Natural killer cell treated with Interleukin-12 subunit alpha and Interleukin-12 subunit beta and Interleukin-15 and Interleukin-18, amount 100 ng/mL, for 72 hours (primary cell): ENCODE measurements around the gene USO1. TPM values are rescaled to one million over a fixed set of nuclear protein-coding genes. Genes with fewer than 3 reads are reported as not detected.
"Not testable (repeated sequence)": the region's sequence is repeated elsewhere in the genome, so short reads cannot be mapped to it uniquely, and the experiment has no call there.

ENCODE experiments used
- ATAC-seq, 2 donors: fragments of 150-1000 bp; cut with Tn5 transposase in 1 of 2; sonication (Bioruptor Pico), chemical (Tn5 transposase) in 1 of 2; 2 replicates each; pipeline ENCODE4 v1.10.0; 2021
- DNase-seq: peaks from one replicate; pipeline ENCODE4 v3.0.0; 2022; ENCODE audit warnings: low spot score
- H3K27ac Mint-ChIP-seq, 2 donors: 1 replicate in 1 of 2; 2 replicates in 1 of 2; pipeline ENCODE4 v1.8.0; 2022; ENCODE audit warnings: mixed read lengths in 2 of 2, mild to moderate bottlenecking in 1 of 2, moderate library complexity in 1 of 2
- H3K27me3 Mint-ChIP-seq, 2 donors: 1 replicate in 1 of 2; 2 replicates in 1 of 2; pipeline ENCODE4 v1.8.0; 2022; ENCODE audit warnings: mixed read lengths in 2 of 2
- H3K36me3 Mint-ChIP-seq: one replicate; pipeline ENCODE4 v1.8.0; 2022; ENCODE audit warnings: mixed read lengths
- H3K4me1 Mint-ChIP-seq, 2 donors: 1 replicate in 1 of 2; 2 replicates in 1 of 2; pipeline ENCODE4 v1.8.0; 2022; ENCODE audit warnings: low read depth in 2 of 2, mixed read lengths in 2 of 2, mild to moderate bottlenecking in 1 of 2
- H3K4me3 Mint-ChIP-seq: one replicate; pipeline ENCODE4 v1.8.0; 2022; ENCODE audit warnings: mixed read lengths
- H3K9me3 Mint-ChIP-seq: 2 replicates; pipeline ENCODE4 v1.8.0; 2022; ENCODE audit warnings: mixed read lengths
- total RNA-seq, 2 donors: library from RNA; stranded (reverse); gene quantifications; one replicate each; pipeline ENCODE4 v1.2.3, GENCODE V29; 2022

The USO1 gene
- total RNA-seq, 2 donors from 2014 or later, result 49.6 to 59.4 TPM

DNA sequence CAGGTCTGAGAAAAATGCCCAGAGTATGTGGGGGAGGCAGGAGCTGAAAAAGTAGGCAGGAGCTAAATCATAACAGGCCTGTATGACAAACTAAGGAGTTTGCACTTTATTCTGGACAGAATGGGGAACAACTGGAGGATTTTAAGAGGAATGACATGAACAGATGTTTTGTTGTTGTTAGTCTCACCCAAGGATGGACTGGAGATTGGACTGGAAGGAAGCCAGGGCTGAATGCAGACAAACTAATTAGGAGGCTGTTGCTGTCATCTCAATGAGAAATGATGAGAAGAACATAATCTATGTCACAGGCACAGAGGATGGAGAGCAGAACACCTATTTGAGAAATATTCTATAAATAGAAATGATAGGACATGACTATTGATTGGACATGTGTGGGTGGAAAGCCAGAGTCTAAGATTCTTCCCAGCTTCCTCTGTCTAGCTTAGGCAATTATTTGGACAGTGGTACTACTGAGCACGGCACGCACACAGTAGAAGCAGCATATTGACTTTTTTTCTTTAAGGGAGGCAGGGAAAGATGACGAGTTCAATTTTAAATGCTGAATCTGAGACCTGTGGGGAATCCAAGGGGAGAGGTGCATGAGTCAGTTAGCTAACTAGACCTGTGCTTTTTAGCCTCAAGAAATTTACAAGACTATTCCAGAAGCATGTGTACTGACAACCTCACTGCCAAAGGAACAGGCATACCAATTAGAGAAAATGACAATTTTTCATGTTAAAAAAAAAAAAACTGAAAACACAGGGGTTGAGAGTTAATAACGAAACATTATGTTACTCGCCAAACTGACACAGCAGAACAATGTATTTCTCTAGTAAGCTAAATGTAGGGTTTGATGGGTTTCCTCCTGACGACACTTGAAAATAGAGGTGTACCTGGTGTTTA lies 963 bp upstream of the USO1 start:
- Mint-ChIP-seq H3K9me3 (no peaks in the 10 kb centered on the region), H3K36me3 (no peaks in the 10 kb centered on the region), H3K4me3 (peak overlapping the region; percentile 99), H3K4me1 (peaks cover 35 to 44% of the 10 kb centered on the region in 2 donors), H3K27ac (peak overlapping the region; percentile 99 to 100), H3K27me3 (no peaks in the 10 kb centered on the region)
- no peak for ATAC-seq
- no peak for DNase-seq

DNA sequence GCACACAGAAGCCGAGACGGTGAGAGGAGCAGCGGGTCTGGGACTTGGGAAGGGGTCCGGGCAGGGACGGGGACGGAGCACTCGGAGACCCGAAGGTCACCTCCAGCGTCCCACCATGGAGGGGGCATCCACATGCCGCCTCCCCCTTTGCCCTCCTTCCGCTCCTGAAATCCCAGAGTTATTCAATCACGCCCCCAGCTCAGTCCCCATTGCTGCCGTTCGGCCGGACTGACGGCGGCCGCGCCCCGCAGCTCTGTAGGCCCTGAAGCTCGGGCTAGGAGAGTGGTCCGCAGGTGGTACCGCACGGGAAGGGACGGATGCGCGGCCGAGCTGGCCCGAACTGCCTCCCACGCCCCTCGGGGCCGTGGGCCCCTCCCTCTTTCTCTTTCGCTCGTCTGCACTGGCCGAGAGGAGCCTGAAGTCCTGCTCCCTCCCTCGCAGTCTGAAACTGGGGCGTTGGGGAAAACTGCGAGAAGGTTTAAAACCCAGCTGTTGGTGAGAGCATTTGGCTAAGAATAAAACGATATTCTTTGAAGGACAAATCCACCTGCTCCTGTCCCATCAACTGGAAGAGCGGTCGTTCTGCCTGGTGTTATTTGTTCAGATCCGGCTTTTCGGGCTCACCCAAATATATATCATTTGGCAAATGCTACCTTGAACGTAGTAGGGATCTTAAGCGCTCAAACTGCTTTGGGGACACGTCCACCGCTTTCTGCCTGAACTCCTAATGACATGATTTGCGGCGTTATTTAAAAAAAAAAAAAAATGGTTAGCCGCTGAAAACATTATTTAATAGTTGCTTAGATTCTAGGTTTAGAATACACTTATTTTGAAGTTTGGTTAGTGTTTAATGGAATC lies 719 bp downstream of the USO1 start:
- no peaks in the 10 kb centered on the region for H3K36me3 Mint-ChIP-seq
- no peaks in the 10 kb centered on the region for H3K9me3 Mint-ChIP-seq
- H3K4me3 Mint-ChIP-seq, result peak overlapping the region; percentile 99
- H3K4me1 Mint-ChIP-seq, result peaks cover 39 to 44% of the 10 kb centered on the region in 2 donors
- peak; percentile 78 to 82 for ATAC-seq
- no peaks in the 10 kb centered on the region for H3K27me3 Mint-ChIP-seq
- peak overlapping the region; percentile 99 to 100 for H3K27ac Mint-ChIP-seq
- peak; percentile 87 for DNase-seq

DNA sequence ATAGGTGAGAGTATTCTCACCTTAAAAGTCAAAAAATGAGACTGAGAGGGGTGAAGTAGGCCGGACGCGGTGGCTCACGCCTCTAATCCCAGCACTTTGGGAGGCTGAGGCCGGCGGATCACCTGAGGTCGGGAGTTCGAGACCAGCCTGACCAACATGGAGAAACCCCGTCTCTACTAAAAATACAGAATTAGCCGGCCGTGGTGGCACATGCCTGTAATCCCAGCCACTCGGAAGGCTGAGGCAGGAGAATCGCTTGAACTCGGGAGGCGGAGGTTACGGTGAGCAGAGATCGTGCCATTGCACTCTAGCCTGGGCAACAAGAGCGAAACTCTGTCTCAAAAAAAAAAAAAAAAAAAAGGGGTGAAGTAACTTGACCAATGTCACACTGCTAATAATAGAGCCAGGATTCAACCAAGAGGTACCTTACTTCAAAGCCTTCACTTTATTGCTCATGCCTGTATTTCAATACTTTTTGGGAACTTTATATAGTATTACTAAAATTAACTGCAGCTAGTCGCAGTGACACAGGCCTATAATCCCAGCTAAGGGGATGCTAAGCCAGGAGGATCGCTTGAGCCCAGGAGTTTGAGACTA lies 1.7 kb downstream of the USO1 start:
- H3K27me3 Mint-ChIP-seq, H3K9me3 Mint-ChIP-seq, ATAC-seq, DNase-seq, H3K36me3 Mint-ChIP-seq: not testable (repeated sequence)
- peaks cover 39 to 44% of the 10 kb centered on the region in 2 donors for H3K4me1 Mint-ChIP-seq
- H3K4me3 Mint-ChIP-seq, result peak overlapping the region; percentile 99
- H3K27ac Mint-ChIP-seq, result peak overlapping the region; percentile 99 to 100

DNA sequence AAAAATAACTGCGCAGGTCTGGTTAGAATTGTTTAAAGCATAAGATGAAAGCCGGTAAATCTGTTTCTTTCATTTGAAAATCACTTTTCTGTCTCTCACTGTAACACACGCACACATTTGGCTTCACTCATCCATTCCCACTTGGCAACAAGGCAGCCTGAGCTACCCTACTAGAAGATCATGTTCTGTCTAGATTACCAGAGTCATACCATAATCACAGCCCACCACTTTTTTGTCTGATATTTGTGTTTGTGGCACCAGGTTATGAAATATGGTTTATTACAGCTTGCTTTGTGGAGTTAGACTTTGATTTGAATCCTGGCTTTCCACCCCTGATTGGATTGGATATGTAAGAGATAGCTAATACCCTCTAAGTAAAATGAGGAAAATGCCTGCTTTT lies 2.2 kb downstream of the USO1 start:
- ATAC-seq, result no peak
- peak overlapping the region; percentile 99 for H3K4me3 Mint-ChIP-seq
- peaks cover 39 to 44% of the 10 kb centered on the region in 2 donors for H3K4me1 Mint-ChIP-seq
- peak overlapping the region in 1 of 2 donors; percentile 19 for H3K27ac Mint-ChIP-seq
- H3K27me3 Mint-ChIP-seq, result no peaks in the 10 kb centered on the region
- no peaks in the 10 kb centered on the region for H3K9me3 Mint-ChIP-seq
- no peak for DNase-seq
- H3K36me3 Mint-ChIP-seq, result no peaks in the 10 kb centered on the region

DNA sequence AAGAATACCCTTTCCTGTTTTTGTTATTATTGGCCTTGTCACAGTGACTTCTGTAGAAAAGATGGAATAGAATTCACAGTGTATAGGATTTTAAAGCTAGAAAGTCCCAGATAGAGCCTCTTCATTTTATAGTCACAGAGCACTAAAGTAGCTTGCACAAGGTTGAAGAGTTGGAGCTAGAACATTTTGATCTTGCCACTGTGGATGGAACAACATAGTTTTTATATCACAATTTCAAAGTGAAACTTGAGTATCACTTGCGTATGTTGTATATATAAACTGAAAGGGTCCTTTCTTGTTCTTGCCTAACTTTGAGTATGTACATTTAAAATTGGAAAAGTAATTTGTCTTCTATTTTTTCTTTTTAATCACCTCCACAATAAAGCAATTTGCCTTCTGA lies 2.7 kb downstream of the USO1 start:
- DNase-seq (no peak), ATAC-seq (no peak)
- Mint-ChIP-seq H3K27me3 (no peaks in the 10 kb centered on the region), H3K4me1 (peaks cover 39 to 44% of the 10 kb centered on the region in 2 donors), H3K36me3 (no peaks in the 10 kb centered on the region), H3K4me3 (peak overlapping the region; percentile 99), H3K9me3 (no peaks in the 10 kb centered on the region), H3K27ac (peak overlapping the region in 1 of 2 donors; percentile 19)

DNA sequence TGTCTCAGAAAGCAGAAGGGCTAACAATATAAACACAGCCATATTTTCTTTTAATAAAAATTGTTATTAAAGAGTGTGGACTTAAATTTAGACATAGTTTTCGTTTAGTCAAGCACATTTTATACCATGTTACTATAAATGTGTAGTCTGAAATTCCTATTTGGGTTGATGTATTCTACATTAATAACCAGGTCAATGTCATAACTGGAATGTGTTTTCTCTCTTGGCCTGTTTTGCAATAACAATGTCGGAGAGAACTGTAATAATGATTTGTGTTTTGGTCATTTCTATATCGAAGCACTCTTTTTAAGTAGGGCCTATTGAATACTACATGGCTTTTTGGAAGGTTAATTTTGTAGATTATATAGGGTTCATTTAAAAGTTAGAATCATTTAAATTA lies 5.5 kb downstream of the USO1 start:
- H3K27me3 Mint-ChIP-seq, result no peaks in the 10 kb centered on the region
- no peak overlapping the region for H3K4me3 Mint-ChIP-seq
- H3K4me1 Mint-ChIP-seq, result peaks cover 33 to 37% of the 10 kb centered on the region in 2 donors
- no peaks in the 10 kb centered on the region for H3K36me3 Mint-ChIP-seq
- DNase-seq (no peak), ATAC-seq (no peak)
- no peak overlapping the region for H3K27ac Mint-ChIP-seq
- H3K9me3 Mint-ChIP-seq, result no peaks in the 10 kb centered on the region

DNA sequence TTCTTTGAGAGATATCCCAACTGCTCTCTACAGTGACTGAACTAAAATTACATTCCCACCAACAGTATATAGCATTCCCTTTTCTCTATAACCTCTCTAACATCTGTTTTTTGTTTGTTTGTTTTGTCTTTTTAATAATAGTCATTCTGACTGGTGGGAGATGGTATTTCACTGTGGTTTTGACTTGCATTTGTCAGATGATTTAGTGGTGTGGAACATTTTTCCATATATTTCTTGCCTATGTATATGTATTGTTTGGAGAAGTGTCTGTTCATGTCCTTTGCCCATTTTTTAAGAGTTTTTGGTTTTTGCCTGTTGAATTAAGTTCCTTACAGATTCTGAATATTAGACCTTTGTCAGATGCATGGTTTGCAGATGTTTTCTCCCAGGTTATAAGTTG lies 9.0 kb downstream of the USO1 start:
- H3K27ac Mint-ChIP-seq, result no peak overlapping the region

DNA sequence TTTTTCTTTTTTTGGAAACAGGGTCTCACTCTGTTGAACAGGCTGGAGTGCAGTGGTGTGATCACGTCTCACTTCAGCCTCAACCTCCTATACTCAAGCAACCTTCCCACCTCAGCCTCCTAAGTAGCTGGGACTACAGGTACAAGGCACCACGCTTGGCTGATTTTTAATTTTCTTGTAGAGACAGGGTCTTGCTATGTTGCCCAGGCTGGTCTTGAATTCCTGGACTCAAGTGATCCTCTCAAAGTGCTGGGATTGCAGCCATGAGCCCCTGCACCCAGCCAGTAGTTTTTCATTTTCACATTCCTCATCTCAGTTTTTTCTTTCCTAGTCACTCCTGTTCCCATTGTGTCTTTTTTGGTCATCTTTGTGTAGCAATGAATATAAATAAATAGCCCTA lies 11.1 kb downstream of the USO1 start:
- H3K36me3 Mint-ChIP-seq, result no peaks in the 10 kb centered on the region
- peaks cover 25 to 27% of the 10 kb centered on the region in 2 donors for H3K4me1 Mint-ChIP-seq
- H3K27me3 Mint-ChIP-seq, result no peaks in the 10 kb centered on the region
- no peaks in the 10 kb centered on the region for H3K9me3 Mint-ChIP-seq
- ATAC-seq, result no peak
- H3K4me3 Mint-ChIP-seq, result no peak overlapping the region
- no peak for DNase-seq
- peak overlapping the region in 1 of 2 donors; percentile 28 for H3K27ac Mint-ChIP-seq

More for the DNA sequence above, 9.0 kb downstream of the USO1 start:
- DNase-seq, result no peak
- H3K36me3 Mint-ChIP-seq, result no peaks in the 10 kb centered on the region
- H3K9me3 Mint-ChIP-seq, result no peaks in the 10 kb centered on the region
- no peak for ATAC-seq
- H3K4me1 Mint-ChIP-seq, result peaks cover 25 to 29% of the 10 kb centered on the region in 2 donors
- no peak overlapping the region for H3K4me3 Mint-ChIP-seq
- no peaks in the 10 kb centered on the region for H3K27me3 Mint-ChIP-seq

DNA sequence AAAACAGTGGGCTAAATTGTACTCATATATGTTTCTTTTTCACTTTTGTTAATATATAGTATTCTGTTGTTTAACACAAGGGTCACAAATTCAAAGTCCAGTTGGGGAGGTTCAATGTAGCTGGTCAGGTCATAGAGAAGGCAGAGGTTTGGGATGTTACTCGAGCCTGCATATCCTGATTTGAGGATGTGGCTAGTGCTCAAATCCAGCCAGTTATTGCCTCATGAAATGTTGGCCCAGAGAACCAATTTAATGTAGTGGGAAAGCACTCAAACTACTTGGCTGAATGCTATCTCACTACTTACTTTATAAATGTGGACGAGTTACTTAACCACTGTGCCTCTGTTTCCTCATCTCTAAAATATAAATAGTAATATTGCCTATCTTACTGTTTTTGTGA lies 12.5 kb downstream of the USO1 start:
- H3K36me3 Mint-ChIP-seq, result no peaks in the 10 kb centered on the region
- no peaks in the 10 kb centered on the region for H3K9me3 Mint-ChIP-seq

DNA sequence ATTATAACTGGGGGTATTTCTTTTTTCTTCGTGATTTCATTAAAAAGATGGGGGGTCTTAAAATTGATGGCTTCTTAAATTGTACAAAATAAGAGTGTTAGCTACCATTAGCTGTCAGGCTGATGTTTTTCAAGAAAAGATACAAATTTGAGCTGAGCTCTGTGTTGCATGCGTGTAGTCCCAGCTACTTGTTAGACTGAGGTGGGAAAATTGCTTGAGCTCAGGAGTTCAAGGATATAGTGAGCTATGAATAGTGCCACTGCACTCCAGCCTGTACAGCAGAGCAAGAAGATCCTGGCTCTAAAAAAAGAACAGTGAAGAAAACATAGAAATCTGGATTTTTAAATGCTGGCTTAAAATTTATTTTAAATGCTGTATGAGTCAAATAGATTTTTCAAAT lies 13.0 kb downstream of the USO1 start:
- Mint-ChIP-seq H3K4me3 (no peak overlapping the region), H3K36me3 (no peaks in the 10 kb centered on the region), H3K4me1 (peaks cover 25 to 27% of the 10 kb centered on the region in 2 donors), H3K27me3 (no peaks in the 10 kb centered on the region), H3K27ac (no peak overlapping the region), H3K9me3 (no peaks in the 10 kb centered on the region)
- DNase-seq, result no peak
- no peak for ATAC-seq

More for the DNA sequence above, 12.5 kb downstream of the USO1 start:
- H3K4me3 Mint-ChIP-seq, result no peak overlapping the region
- H3K27me3 Mint-ChIP-seq, result no peaks in the 10 kb centered on the region
- ATAC-seq (no peak), DNase-seq (no peak)
- peaks cover 25 to 27% of the 10 kb centered on the region in 2 donors for H3K4me1 Mint-ChIP-seq
- no peak overlapping the region for H3K27ac Mint-ChIP-seq

DNA sequence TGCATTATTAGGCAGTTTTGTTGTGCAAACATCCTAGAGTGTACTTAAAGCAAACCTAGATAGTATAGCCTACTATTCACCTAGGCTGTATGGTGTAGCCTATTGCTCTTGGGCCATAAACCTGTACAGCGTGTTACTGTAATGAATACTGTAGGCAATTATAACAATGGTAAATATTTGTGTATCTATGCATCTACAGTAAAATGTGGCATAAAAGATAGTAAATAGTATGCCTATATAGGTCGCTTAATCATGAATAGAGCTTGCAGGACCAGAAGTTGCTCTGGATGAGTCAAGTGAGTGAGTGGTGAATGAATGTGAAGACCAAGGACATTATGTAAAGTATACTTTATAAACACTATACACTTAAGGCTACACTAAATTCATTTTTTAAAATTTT lies 16.6 kb downstream of the USO1 start:
- Mint-ChIP-seq H3K36me3 (no peaks in the 10 kb centered on the region), H3K27ac (no peak overlapping the region)

DNA sequence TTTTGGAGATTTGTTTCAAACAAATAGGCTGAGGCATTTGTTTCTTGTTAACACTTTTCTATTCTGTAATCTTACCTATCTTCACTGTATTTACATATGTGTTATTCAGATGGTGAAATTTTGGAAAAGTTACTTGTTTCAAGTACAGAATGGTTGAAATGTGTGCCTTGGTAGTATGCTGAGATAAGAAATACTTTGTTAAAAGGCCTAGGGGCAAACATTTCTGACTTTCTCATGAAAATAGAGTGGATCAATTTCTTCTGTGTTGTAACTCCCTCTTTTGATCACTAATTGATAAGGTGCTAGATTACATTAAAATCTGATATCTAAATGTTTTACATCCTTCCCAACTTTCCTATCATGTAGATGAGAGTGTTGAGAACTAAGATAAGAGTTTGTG lies 18.1 kb downstream of the USO1 start:
- ATAC-seq, result no peak
- no peak overlapping the region for H3K27ac Mint-ChIP-seq
- H3K4me3 Mint-ChIP-seq, result no peak overlapping the region
- DNase-seq, result no peak
- no peaks in the 10 kb centered on the region for H3K27me3 Mint-ChIP-seq
- no peaks in the 10 kb centered on the region for H3K9me3 Mint-ChIP-seq
- H3K4me1 Mint-ChIP-seq, result peaks cover 13 to 17% of the 10 kb centered on the region in 2 donors
- no peaks in the 10 kb centered on the region for H3K36me3 Mint-ChIP-seq

More for the DNA sequence above, 16.6 kb downstream of the USO1 start:
- DNase-seq, result no peak
- Mint-ChIP-seq H3K4me3 (no peak overlapping the region), H3K9me3 (no peaks in the 10 kb centered on the region), H3K4me1 (peaks cover 14 to 18% of the 10 kb centered on the region in 2 donors), H3K27me3 (no peaks in the 10 kb centered on the region)
- no peak for ATAC-seq

DNA sequence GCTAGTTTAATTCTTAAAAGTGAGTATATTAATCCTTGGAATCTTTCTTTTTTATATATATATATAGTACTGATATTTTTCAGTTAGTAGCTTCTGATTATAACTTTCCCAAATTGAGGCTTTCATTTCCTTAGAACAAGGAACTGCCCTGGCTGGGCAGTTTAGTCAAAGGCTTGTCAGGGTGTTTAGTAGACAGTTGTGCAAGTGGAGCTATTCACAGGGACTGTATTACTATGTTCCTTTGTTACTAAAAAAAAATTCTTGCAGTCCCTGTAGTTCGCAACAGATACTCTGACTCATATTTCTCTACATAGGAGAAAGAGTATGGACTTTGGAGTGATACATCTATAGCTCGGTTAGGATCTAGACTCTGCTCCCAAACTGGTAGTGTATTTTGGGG lies 20.8 kb downstream of the USO1 start:
- Mint-ChIP-seq H3K4me3 (no peak overlapping the region), H3K27me3 (no peaks in the 10 kb centered on the region), H3K36me3 (no peaks in the 10 kb centered on the region), H3K4me1 (peaks cover 13 to 18% of the 10 kb centered on the region in 2 donors), H3K27ac (peak overlapping the region in 1 of 2 donors; percentile 8), H3K9me3 (no peaks in the 10 kb centered on the region)
- no peak for DNase-seq
- no peak for ATAC-seq
